Stomach (tissue), 4 donors: ENCODE data around the gene ZNF778.

Experiments
- POLR2A ChIP-seq, 4 donors: fragments of 450-650 bp; IDR thresholded peaks; one replicate each; pipeline ENCODE4 v1.6.1; 2016; ENCODE audit warnings: antibody characterized with exemption in 4 of 4, control low read depth in 2 of 4, mild to moderate bottlenecking in 1 of 4, moderate library complexity in 1 of 4
- POLR2AphosphoS5 ChIP-seq, 3 donors: sonication (generic); formaldehyde crosslinking; IDR thresholded peaks; one replicate each; pipeline ENCODE4 v1.6.1; 2016; ENCODE audit warnings: antibody characterized with exemption in 3 of 3
- TF ChIP-seq, protein P1 (sequence below), 7 experiments: fragments of 450-650 bp in 4 of 7; fragments of 200-600 bp in 3 of 7; sonication (generic) in 3 of 7; IDR thresholded peaks; one replicate each; pipeline ENCODE4 v1.5.1; 2016 to 2019; ENCODE audit warnings: antibody characterized with exemption in 7 of 7, control low read depth in 2 of 7, mild to moderate bottlenecking in 1 of 7

DNA sequence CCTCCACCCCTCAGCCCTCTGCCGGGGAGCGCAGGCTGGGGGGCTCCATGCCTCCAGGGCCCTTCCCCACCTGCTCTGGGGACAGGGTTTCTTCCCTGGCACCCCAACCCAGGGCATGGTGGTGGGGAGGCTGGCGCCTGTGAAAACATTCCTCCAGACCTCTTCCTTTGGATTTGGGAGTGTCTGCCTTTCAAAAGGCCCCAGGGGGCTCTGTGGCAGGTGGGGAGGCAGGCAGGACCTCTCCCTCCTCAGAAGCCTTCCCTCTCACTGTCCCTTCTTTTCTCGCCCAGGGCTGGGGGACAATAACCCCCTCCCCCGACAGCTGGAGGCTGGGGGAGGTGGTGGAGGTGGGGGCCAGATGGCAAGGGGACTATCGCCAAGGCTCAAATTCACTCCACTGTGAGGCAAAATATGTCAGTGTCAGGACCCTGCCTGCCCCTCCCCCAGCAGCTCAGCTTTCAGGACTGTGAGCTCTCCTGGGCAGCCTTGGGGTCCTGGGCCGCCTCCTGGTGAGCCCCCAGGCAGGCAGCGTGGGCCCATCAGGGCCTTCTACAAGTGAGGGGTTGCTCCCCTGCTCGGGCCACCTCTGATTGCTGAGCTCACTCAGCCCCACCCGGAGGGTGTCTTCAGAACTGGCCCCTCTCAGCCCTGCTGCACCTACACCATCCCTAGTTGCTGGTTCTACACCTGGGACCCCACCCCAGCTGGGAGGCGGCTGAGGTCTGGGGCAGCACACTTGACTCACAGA, 44.2 kb upstream of the ZNF778 start:
- TF ChIP-seq POLR2A (IDR thresholded peaks at IDR 0.05) (no peak), POLR2AphosphoS5 (IDR thresholded peaks at IDR 0.05) (no peak)
- TF ChIP-seq, protein P1, sequence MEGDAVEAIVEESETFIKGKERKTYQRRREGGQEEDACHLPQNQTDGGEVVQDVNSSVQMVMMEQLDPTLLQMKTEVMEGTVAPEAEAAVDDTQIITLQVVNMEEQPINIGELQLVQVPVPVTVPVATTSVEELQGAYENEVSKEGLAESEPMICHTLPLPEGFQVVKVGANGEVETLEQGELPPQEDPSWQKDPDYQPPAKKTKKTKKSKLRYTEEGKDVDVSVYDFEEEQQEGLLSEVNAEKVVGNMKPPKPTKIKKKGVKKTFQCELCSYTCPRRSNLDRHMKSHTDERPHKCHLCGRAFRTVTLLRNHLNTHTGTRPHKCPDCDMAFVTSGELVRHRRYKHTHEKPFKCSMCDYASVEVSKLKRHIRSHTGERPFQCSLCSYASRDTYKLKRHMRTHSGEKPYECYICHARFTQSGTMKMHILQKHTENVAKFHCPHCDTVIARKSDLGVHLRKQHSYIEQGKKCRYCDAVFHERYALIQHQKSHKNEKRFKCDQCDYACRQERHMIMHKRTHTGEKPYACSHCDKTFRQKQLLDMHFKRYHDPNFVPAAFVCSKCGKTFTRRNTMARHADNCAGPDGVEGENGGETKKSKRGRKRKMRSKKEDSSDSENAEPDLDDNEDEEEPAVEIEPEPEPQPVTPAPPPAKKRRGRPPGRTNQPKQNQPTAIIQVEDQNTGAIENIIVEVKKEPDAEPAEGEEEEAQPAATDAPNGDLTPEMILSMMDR (IDR thresholded peaks at IDR 0.05), result no peak
